ENCODE data around the gene UNC93A.
"Not testable (repeated sequence)": the region's sequence is repeated elsewhere in the genome, so short reads cannot be mapped to it uniquely, and the experiment has no call there.

The UNC93A gene

GRCh38 chr6:167279766-167280446, 11.2 kb upstream of the UNC93A start:
- H3K36me3 ChIP-seq (ENCODE audit: low read depth) = no peaks in the 10 kb centered on the region
- no peaks in the 10 kb centered on the region for H3K4me1 ChIP-seq (ENCODE audit: insufficient read depth, poor library complexity, severe bottlenecking)
- H3K9me3 ChIP-seq (ENCODE audit: severe bottlenecking) = no peaks in the 10 kb centered on the region
- TF ChIP-seq CTCF (IDR thresholded peaks at IDR 0.05; ENCODE audit: poor library complexity, severe bottlenecking) = no peak
- no peak overlapping the region for H3K27ac ChIP-seq (ENCODE audit: poor library complexity, severe bottlenecking)
- ATAC-seq (ENCODE audit: low read depth) = no peak
- peaks cover 16% of the 10 kb centered on the region for H3K27me3 ChIP-seq (ENCODE audit: insufficient read depth, poor library complexity, severe bottlenecking)
- DNase-seq (ENCODE audit: low spot score) = no peak
- no peak overlapping the region for H3K4me3 ChIP-seq (ENCODE audit: severe bottlenecking)

GRCh38 chr6:167280466-167280865, 10.6 kb upstream of the UNC93A start:
- H3K27me3 ChIP-seq (ENCODE audit: insufficient read depth, poor library complexity, severe bottlenecking) = peaks cover 16% of the 10 kb centered on the region
- H3K4me3 ChIP-seq (ENCODE audit: severe bottlenecking) = not testable (repeated sequence)

GRCh38 chr6:167282165-167282564, 8.9 kb upstream of the UNC93A start:
- no peak for DNase-seq (ENCODE audit: low spot score)
- no peak for TF ChIP-seq CTCF (IDR thresholded peaks at IDR 0.05; ENCODE audit: poor library complexity, severe bottlenecking)
- no peak for ATAC-seq (ENCODE audit: low read depth)

More at GRCh38 chr6:167280466-167280865, 10.6 kb upstream of the UNC93A start:
- H3K27ac ChIP-seq (ENCODE audit: poor library complexity, severe bottlenecking); H3K36me3 ChIP-seq (ENCODE audit: low read depth); H3K4me1 ChIP-seq (ENCODE audit: insufficient read depth, poor library complexity, severe bottlenecking); ATAC-seq (ENCODE audit: low read depth); DNase-seq (ENCODE audit: low spot score); H3K9me3 ChIP-seq (ENCODE audit: severe bottlenecking): not testable (repeated sequence)

GRCh38 chr6:167284565-167284964, 6.5 kb upstream of the UNC93A start:
- H3K9me3 ChIP-seq (ENCODE audit: severe bottlenecking); H3K36me3 ChIP-seq (ENCODE audit: low read depth); H3K4me3 ChIP-seq (ENCODE audit: severe bottlenecking); H3K27me3 ChIP-seq (ENCODE audit: insufficient read depth, poor library complexity, severe bottlenecking); H3K27ac ChIP-seq (ENCODE audit: poor library complexity, severe bottlenecking); H3K4me1 ChIP-seq (ENCODE audit: insufficient read depth, poor library complexity, severe bottlenecking); DNase-seq (ENCODE audit: low spot score); ATAC-seq (ENCODE audit: low read depth): not testable (repeated sequence)

More at GRCh38 chr6:167282165-167282564, 8.9 kb upstream of the UNC93A start:
- Histone ChIP-seq H3K27ac (ENCODE audit: poor library complexity, severe bottlenecking) (no peak overlapping the region), H3K9me3 (ENCODE audit: severe bottlenecking) (no peaks in the 10 kb centered on the region), H3K36me3 (ENCODE audit: low read depth) (no peaks in the 10 kb centered on the region), H3K4me1 (ENCODE audit: insufficient read depth, poor library complexity, severe bottlenecking) (no peaks in the 10 kb centered on the region), H3K27me3 (ENCODE audit: insufficient read depth, poor library complexity, severe bottlenecking) (peaks cover 16% of the 10 kb centered on the region), H3K4me3 (ENCODE audit: severe bottlenecking) (no peak overlapping the region)

- H3K36me3 ChIP-seq (ENCODE audit: low read depth) = no peaks in the 10 kb centered on the region
- H3K27ac ChIP-seq (ENCODE audit: poor library complexity, severe bottlenecking) = no peak overlapping the region
- no peaks in the 10 kb centered on the region for H3K4me1 ChIP-seq (ENCODE audit: insufficient read depth, poor library complexity, severe bottlenecking)
- DNase-seq (ENCODE audit: low spot score) (no peak), ATAC-seq (ENCODE audit: low read depth) (no peak)
- peaks cover 8% of the 10 kb centered on the region for H3K27me3 ChIP-seq (ENCODE audit: insufficient read depth, poor library complexity, severe bottlenecking)
- H3K4me3 ChIP-seq (ENCODE audit: severe bottlenecking) = no peak overlapping the region
- no peaks in the 10 kb centered on the region for H3K9me3 ChIP-seq (ENCODE audit: severe bottlenecking)
- TF ChIP-seq CTCF (IDR thresholded peaks at IDR 0.05; ENCODE audit: poor library complexity, severe bottlenecking) = no peak
These were observed 5.9 kb upstream of the UNC93A start for GRCh38 chr6:167285077-167285770.

Data from RWPE2 (cell line).